GM18870 (cell line): Measurements from ENCODE around the gene TRAT1.

Source experiments
- ATAC-seq: cut with Tn5 transposase; IDR thresholded peaks from one replicate; pipeline ENCODE4 v1.9.1; 2021; ENCODE audit warnings: moderate library complexity; ENCODE audit not compliant: unreplicated experiment

Gene TRAT1

DNA sequence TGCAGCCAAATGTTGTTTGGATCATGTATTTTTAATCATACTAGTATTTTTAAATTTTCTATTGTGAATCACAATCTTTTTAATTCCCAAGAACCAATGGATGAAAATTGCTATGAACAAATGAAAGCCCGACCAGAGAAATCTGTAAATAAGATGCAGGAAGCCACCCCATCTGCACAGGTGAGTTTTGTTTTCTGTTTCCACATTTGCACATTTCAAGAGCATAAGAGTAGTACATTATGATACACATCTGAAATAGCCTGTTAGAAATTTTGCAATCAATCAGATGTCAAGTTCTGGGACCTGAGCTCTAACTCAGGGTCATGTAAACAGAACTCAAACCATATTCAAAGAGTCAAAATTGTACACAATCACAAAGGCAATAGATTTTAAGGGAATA lies 26.5 kb downstream of the TRAT1 start:
- ATAC-seq = no peak

DNA sequence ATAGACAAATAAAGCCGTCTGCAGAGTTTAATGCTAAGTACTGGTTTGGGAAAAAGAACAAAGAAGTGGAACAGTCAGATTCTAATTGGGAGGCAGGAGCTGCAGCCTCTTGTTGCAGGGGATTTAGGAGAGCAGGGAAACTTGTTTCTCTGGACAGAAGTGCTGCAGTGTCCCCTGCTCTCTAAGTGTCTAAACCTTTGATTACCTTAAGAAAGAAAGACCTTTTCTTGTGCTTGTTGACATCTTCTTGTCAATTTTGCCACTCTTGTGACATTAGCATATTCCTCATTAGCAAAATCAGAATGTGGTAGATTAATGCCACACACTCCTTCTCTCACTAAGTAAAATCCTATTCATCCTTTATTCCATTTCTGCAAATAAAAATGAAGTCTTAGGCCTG lies 38.8 kb downstream of the TRAT1 start:
- no peak for ATAC-seq

DNA sequence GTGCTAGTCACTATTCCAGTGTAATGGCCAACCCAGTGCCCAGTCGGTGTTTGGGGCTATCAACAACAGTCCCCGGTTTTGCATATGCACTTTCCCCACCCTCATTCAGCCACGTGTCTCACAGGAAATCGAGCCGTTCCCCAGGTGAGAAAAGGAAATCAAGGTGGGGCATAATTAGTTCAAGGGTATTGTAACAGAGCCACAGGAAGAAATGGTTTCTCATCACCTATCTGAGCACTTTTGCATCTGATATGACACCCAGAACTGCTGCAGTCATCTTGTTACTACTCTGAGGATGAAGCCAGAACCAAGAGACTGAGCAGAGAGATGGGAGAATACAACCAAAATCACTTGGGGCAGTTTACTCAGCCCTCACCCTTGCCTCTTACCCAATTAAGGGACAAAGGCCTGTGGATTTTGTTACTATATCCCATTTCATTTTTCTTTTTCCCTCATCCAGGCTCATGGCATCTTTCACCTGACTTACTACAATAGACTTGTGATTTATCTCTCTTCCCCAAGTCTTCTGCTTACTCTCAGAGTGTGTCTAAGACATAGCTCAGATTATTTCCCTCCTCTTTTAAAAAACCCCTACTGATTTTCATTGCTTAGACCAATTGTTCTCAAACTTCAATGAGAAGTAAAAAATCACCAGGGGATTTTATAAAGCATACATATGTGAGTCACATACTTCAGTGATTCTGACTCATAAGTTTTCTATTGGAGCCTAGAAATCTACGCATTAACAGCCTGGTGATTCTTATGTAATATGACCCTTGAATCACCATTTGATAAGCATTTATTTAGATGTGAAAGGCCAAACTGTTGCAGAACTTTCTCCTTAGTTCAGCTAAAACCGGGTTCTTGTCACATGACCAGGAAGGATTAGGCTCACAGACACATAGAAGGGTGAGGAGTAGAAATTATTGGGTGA lies 40.5 kb downstream of the TRAT1 start:
- peak; percentile 75 for ATAC-seq

DNA sequence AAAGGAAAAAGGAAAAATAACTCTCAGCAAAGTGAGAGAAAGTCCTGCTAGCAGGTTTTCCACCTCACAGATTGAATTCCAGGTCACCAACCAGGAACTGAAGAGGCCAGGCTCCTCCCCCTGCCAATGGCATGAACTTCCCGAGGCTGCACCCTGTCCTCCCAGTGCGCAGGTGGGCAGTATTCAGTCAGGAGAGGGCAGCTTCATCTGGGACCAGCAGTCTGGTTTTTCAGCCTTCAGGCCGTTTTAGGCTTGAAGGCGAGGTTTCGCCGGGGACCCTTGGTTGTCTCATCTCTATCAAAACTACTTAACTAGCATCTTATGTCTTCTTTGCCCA lies 41.2 kb downstream of the TRAT1 start:
- no peak for ATAC-seq

DNA sequence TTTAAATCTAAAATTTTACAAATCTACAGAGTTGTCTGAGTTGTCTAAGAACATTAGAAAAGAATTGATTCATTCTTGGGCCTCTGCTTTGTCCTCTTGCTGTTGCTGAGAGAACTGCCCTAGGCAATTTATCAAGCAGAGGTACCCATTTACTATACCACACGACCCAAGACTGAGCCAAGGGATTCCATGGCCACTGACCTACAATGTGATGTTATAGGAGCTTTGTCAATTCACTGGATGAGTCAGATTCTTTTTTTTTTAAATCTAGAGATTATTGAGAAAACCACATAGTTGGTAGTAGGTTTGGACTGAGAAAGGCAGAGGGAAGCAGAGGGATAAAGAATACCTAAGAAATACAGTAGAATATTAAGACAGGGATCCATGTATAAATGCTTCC lies 55.3 kb downstream of the TRAT1 start:
- ATAC-seq = no peak

DNA sequence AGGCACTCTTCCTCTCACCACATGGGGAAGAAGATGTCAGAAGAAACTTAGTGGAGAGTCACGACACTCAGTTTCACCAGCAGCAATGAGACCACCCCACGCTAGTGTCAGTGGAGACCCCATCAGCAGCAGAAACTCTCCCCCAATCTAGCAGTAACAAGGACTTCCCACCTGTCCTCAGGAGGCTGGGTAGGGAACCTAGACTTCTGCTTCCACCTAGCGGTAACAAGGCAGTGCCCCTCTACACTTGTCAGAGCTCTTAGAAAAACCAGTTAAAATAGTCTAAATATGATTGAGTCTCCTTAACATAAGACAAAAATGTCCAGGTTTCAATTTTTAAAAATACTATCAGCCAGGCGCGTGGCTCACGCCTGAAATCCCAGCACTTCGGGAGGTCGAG lies 57.3 kb downstream of the TRAT1 start:
- no peak for ATAC-seq

DNA sequence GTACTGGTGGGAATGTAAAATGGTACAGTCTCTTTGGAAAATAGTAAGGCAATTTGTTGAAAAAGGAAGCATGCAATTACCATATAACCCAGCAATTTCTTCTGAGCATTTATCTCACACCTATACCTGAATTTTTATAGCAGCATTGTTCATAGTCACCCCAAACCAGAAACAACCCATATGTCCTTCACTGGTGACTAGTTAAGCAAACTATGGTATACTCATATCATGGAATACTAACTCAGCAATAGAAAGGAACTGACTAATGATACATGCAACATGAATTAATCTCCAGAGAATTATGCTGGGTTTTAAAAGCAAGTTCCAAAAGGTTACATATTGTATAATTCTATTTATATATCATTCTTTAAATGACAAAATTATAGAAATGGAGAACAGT lies 60.2 kb downstream of the TRAT1 start:
- ATAC-seq = no peak

DNA sequence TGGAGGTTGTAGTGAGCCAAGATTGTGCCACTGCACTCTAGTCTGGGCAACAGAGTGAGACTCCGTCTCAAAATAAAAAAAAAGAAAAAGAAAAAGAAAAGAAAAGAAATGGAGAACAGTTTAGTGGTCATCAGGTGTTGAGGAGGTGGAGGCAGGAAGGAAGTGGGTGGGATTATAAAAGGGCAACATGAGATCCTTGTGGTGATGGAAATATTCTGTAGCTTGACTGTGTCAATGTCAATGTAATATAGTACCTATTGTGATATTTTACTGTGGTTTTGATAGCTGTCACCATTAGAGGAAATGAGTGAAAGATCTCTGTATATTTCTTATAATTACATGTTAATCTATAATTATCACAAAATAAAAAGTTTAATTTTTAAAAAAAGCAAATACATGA lies 60.8 kb downstream of the TRAT1 start:
- ATAC-seq = no peak

DNA sequence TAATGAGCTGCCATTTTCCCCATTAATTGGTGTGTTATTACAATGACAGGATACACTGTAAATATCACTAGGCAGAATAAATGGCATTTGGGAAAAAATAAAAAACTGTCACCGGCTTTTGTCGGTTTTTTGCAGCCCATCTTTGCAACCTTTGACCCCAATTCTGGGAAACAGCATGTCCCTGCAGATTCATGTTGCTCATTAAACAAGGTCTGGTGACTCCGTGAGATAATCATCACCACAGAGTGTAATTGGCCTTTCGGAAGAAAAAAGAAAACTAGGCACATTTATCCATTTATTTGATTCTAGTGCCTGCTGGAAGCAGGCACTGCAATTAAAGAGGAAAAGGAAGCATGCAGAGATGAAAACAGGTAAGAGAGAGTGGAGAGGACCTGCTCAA lies 64.5 kb downstream of the TRAT1 start:
- no peak for ATAC-seq

DNA sequence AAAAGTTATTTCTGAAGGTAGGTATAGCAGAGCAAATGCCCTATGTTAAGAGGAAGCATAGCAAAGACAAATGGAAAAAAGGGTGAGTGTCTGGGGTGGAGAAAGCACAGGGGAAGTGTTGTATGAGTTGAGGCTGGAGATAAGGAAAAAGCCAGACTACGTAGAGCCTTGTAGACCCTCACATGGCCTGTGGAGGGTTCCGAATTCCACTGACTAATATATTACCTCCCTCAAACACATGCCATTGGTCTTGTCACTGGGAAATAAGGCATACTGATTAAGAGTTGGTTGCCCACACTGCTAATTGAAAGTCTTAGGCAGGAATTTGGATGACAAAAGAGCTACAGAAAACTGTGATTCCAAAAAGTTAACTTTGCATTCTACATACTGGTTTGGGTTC lies 65.2 kb downstream of the TRAT1 start:
- ATAC-seq = no peak

DNA sequence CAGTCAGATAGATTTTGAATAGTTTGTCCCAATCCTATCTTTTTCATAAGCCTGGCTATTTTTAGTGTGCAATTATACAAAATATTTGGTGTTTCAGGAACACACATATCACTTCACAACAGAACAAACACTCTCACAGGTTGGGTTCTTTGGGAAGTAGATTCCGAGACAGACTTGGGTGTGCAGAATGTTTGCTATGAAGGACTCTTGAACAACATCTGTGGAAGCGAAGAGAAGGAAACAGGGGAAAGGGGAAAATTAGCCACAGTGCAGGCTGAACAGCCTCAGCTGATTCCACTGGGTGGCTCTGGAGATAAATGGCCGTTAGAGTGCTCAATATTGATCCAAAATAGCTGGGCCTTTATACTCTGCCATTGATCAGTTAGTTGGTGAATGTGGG lies 69.2 kb downstream of the TRAT1 start:
- no peak for ATAC-seq

DNA sequence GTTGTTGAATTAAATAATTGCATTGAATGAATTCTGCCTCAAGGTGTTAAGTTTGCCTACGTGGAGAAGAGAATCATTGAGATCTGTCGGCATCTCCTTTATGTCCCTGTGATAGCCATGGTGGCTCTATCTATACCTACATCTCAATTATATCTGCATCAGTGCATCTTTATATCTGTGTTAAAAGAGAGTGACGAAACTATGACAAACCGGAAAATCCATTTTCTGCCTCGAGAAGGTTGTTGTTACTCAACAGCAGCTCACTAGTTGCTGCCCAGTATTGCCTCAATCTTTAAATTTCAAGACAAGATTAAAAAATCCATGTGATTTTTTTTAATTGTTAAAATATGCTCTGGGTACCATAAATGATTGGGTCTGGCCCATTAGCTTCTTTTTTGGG lies 72.4 kb downstream of the TRAT1 start:
- no peak for ATAC-seq

DNA sequence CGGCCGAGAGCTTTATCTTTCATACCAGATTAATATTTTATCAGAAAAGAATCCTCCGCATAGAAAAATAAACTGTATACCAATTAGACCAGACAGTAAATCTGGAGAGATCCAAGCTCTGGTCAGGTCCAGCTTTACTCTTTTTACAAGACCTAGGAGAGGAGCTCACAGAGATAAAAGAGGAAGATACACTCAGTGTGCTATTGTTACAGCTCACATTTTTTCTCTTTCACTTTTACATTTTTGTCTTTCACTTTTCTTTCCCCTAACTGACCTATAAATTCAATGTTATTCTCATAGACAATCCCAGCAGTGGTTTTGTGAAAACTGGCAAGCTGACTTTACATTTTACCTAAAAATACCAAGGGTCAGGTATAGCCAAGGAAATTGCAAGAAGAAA lies 75.3 kb downstream of the TRAT1 start:
- peak; percentile 86 for ATAC-seq

DNA sequence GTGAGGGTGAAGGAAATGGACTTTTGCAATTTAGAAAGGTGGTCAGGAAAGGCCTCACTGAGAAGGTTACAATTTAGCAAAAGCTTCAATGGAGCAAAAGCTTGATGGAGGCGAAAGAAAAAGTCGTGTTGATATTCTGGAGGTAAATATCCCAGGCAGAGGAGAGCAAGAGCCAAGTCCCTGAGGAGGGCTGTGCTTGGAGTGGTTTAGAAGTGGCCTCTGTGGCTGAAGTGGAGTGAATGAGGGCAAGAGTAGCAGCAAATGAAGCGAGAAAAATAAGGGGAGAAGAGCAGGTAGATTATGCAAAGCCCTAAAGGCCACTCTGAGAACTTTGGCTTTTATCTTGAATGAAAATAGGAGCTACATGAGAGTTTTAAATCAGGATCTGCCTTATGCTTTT lies 76.9 kb downstream of the TRAT1 start:
- ATAC-seq = no peak
